ENCODE results near the gene RXRA. TPM values are rescaled to one million over a fixed set of nuclear protein-coding genes. Genes with fewer than 3 reads are reported as not detected.

The RXRA gene
- total and polyA plus RNA-seq, 2 donors (not counting 3 experiments of a cell fraction or from before 2014, with no cell fraction given), result 15.4 to 37.4 TPM

DNA sequence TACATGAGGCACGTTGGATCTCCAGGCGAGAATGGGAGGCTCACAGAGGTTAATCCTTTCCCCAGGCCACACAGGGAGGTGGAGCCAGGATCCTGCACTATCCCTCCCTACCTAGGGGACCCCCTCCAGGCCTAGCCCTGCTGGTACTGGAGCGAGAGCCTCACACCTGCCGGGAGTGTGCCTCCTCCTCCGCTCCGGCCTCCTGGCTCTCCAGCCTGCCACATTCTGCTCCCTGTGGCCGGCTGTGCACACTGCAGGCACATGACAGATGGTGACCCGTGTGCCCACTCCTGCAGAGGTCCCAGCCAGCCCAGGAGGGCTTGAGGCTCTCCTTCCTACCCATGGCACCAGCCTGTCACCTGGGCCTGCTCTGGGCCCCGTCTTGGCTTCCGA lies 93.4 kb downstream of the RXRA start:
- dilution Hi-C loops (cut with MboI; ENCODE audit: extremely low pct_ligation_motif_present, low sequenced_read_pairs) (no loop called here), intact Hi-C loops (cut with micrococcal nuclease) (no loop called here)
- TF ChIP-seq POLR2A (IDR thresholded peaks at IDR 0.05; ENCODE audit: low read depth, low read length), result no peak
- TF ChIP-seq, protein P1, sequence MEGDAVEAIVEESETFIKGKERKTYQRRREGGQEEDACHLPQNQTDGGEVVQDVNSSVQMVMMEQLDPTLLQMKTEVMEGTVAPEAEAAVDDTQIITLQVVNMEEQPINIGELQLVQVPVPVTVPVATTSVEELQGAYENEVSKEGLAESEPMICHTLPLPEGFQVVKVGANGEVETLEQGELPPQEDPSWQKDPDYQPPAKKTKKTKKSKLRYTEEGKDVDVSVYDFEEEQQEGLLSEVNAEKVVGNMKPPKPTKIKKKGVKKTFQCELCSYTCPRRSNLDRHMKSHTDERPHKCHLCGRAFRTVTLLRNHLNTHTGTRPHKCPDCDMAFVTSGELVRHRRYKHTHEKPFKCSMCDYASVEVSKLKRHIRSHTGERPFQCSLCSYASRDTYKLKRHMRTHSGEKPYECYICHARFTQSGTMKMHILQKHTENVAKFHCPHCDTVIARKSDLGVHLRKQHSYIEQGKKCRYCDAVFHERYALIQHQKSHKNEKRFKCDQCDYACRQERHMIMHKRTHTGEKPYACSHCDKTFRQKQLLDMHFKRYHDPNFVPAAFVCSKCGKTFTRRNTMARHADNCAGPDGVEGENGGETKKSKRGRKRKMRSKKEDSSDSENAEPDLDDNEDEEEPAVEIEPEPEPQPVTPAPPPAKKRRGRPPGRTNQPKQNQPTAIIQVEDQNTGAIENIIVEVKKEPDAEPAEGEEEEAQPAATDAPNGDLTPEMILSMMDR (IDR thresholded peaks at IDR 0.05; ENCODE audit: extremely low read depth in 1 of 2, insufficient read depth in 1 of 2, low read depth in 1 of 2, low read length in 2 of 2), result peak; percentile 22 to 51
- H3K36me3 ChIP-seq (ENCODE audit: control insufficient read depth in 2 of 2, extremely low read depth in 1 of 2, insufficient read depth in 2 of 2, low read length in 2 of 2), result peaks cover 0 to 24% of the 10 kb centered on the region in 2 experiments
- H3K4me3 ChIP-seq (replicated peaks in 1 of 3; ENCODE audit: insufficient read depth in 1 of 3, low read depth in 1 of 3, low read length in 3 of 3), result no peak overlapping the region
- peaks cover 3% of the 10 kb centered on the region for H3K4me1 ChIP-seq (ENCODE audit: control insufficient read depth, extremely low read depth, insufficient read depth, low read length)
- H2AFZ ChIP-seq (ENCODE audit: low read depth, low read length), result no peak overlapping the region
- POLR2A ChIA-PET, result no interaction called here
- CTCF ChIA-PET, result no interaction called here
- no TSS peak for BruUV-seq (replicated peaks)
- no peaks in the 10 kb centered on the region for H3K79me2 ChIP-seq (ENCODE audit: control insufficient read depth, insufficient read depth, low read length)
- no peaks in the 10 kb centered on the region for H4K20me1 ChIP-seq (replicated peaks; ENCODE audit: control insufficient read depth, extremely low read depth, insufficient read depth, low read length)
- no peak overlapping the region for H3K9ac ChIP-seq (replicated peaks; ENCODE audit: extremely low read depth, insufficient read depth, low read length)
- no peaks in the 10 kb centered on the region for H3K9me3 ChIP-seq (replicated peaks; ENCODE audit: control insufficient read depth, insufficient read depth, low read length)
- no peak overlapping the region for H3K27ac ChIP-seq (ENCODE audit: insufficient read depth, low read depth, low read length)
- H3K4me2 ChIP-seq (ENCODE audit: insufficient read depth, low read length), result no peak overlapping the region
- H3K27me3 ChIP-seq (ENCODE audit: control insufficient read depth in 2 of 2, insufficient read depth in 2 of 2, low read length in 2 of 2), result no peaks in the 10 kb centered on the region
- no peaks in the 10 kb centered on the region for H3K9me1 ChIP-seq (replicated peaks; ENCODE audit: control insufficient read depth, extremely low read depth, insufficient read depth, low read length)
- DNase-seq (ENCODE audit: low read depth, low spot score) (no peak), FAIRE-seq (no peak)

GRCh38 chr9:134420281-134420845 lies 94.1 kb downstream of the RXRA start:
- Histone ChIP-seq H3K9me3 (replicated peaks; ENCODE audit: control insufficient read depth, insufficient read depth, low read length) (no peaks in the 10 kb centered on the region), H3K27me3 (ENCODE audit: control insufficient read depth in 2 of 2, insufficient read depth in 2 of 2, low read length in 2 of 2) (no peaks in the 10 kb centered on the region), H3K9me1 (replicated peaks; ENCODE audit: control insufficient read depth, extremely low read depth, insufficient read depth, low read length) (no peaks in the 10 kb centered on the region), H4K20me1 (replicated peaks; ENCODE audit: control insufficient read depth, extremely low read depth, insufficient read depth, low read length) (no peaks in the 10 kb centered on the region), H3K36me3 (ENCODE audit: control insufficient read depth in 2 of 2, extremely low read depth in 1 of 2, insufficient read depth in 2 of 2, low read length in 2 of 2) (peaks cover 0 to 24% of the 10 kb centered on the region in 2 experiments), H3K4me1 (ENCODE audit: control insufficient read depth, extremely low read depth, insufficient read depth, low read length) (no peaks in the 10 kb centered on the region), H3K4me3 (replicated peaks in 1 of 3; ENCODE audit: insufficient read depth in 1 of 3, low read depth in 1 of 3, low read length in 3 of 3) (no peak overlapping the region), H3K4me2 (ENCODE audit: insufficient read depth, low read length) (no peak overlapping the region), H3K27ac (ENCODE audit: insufficient read depth, low read depth, low read length) (no peak overlapping the region), H3K9ac (replicated peaks; ENCODE audit: extremely low read depth, insufficient read depth, low read length) (no peak overlapping the region), H3K79me2 (ENCODE audit: control insufficient read depth, insufficient read depth, low read length) (no peaks in the 10 kb centered on the region), H2AFZ (ENCODE audit: low read depth, low read length) (no peak overlapping the region)
- no peak for FAIRE-seq
- ChIA-PET CTCF (no interaction called here), POLR2A (no interaction called here)
- BruUV-seq (replicated peaks), result no TSS peak
- dilution Hi-C loops (cut with MboI; ENCODE audit: extremely low pct_ligation_motif_present, low sequenced_read_pairs) (no loop called here), intact Hi-C loops (cut with micrococcal nuclease) (no loop called here)
- DNase-seq (ENCODE audit: low read depth, low spot score), result no peak
- TF ChIP-seq, protein P1 (IDR thresholded peaks at IDR 0.05; ENCODE audit: extremely low read depth in 1 of 2, insufficient read depth in 1 of 2, low read depth in 1 of 2, low read length in 2 of 2), result no peak
- TF ChIP-seq POLR2A (IDR thresholded peaks at IDR 0.05; ENCODE audit: low read depth, low read length) (no peak), FOS (IDR thresholded peaks at IDR 0.05; ENCODE audit: borderline replicate concordance, insufficient read depth, low read length) (no peak), MYC (IDR thresholded peaks at IDR 0.05; ENCODE audit: low read depth, low read length) (no peak), JUN (IDR thresholded peaks at IDR 0.05; ENCODE audit: borderline replicate concordance, insufficient read depth, insufficient read length, low read depth) (no peak), EZH2 (IDR thresholded peaks at IDR 0.05; ENCODE audit: borderline replicate concordance, low read depth, low read length, severe bottlenecking) (no peak), GATA2 (IDR thresholded peaks at IDR 0.05; ENCODE audit: insufficient read depth, insufficient read length, low read depth, low read length) (no peak), MAX (IDR thresholded peaks at IDR 0.05; ENCODE audit: insufficient read depth, insufficient read length) (no peak), POLR2AphosphoS5 (IDR thresholded peaks at IDR 0.05; ENCODE audit: insufficient read depth, low read depth, low read length) (no peak)

All from endothelial cell of umbilical vein (primary cell).